Mucosa of stomach (tissue), 1 donor: ENCODE measurements around the gene NCKAP5.

Source experiments
- H3K27me3 ChIP-seq: one replicate; pipeline ENCODE4 v1.7.0; 2013; ENCODE audit warnings: mild to moderate bottlenecking, low read length; ENCODE audit not compliant: control insufficient read depth, insufficient read depth
- H3K36me3 ChIP-seq: one replicate; pipeline ENCODE4 v1.7.0; 2013; ENCODE audit warnings: low read length; ENCODE audit not compliant: control insufficient read depth, insufficient read depth
- H3K4me1 ChIP-seq: one replicate; pipeline ENCODE4 v1.7.0; 2013; ENCODE audit warnings: mild to moderate bottlenecking, low read length; ENCODE audit not compliant: control insufficient read depth, insufficient read depth
- H3K4me3 ChIP-seq: one replicate; pipeline ENCODE4 v1.7.0; 2013; ENCODE audit warnings: low read length
- H3K9ac ChIP-seq: one replicate; pipeline ENCODE4 v1.7.0; 2013; ENCODE audit warnings: mild to moderate bottlenecking, low read length, moderate library complexity
- H3K9me3 ChIP-seq: one replicate; pipeline ENCODE4 v1.7.0; 2013; ENCODE audit warnings: mild to moderate bottlenecking, low read length, moderate library complexity; ENCODE audit not compliant: control insufficient read depth
- donor health status: Pancreatic carcinoma.

Gene NCKAP5

GRCh38 chr2:132915812-132916549, 652.3 kb downstream of the NCKAP5 start:
- no peaks in the 10 kb centered on the region for H3K4me1 ChIP-seq
- H3K27me3 ChIP-seq = no peaks in the 10 kb centered on the region
- no peak overlapping the region for H3K9ac ChIP-seq
- no peaks in the 10 kb centered on the region for H3K36me3 ChIP-seq
- H3K9me3 ChIP-seq = no peaks in the 10 kb centered on the region
- no peak overlapping the region for H3K4me3 ChIP-seq

GRCh38 chr2:132911726-132912724, 656.2 kb downstream of the NCKAP5 start:
- H3K4me3 ChIP-seq = no peak overlapping the region
- H3K9me3 ChIP-seq = no peaks in the 10 kb centered on the region
- no peak overlapping the region for H3K9ac ChIP-seq
- no peaks in the 10 kb centered on the region for H3K36me3 ChIP-seq
- no peaks in the 10 kb centered on the region for H3K4me1 ChIP-seq
- no peaks in the 10 kb centered on the region for H3K27me3 ChIP-seq

GRCh38 chr2:132910432-132910831, 657.8 kb downstream of the NCKAP5 start:
- H3K9me3 ChIP-seq = no peaks in the 10 kb centered on the region
- H3K36me3 ChIP-seq = no peaks in the 10 kb centered on the region
- H3K4me3 ChIP-seq = no peak overlapping the region
- no peak overlapping the region for H3K9ac ChIP-seq
- H3K4me1 ChIP-seq = no peaks in the 10 kb centered on the region
- H3K27me3 ChIP-seq = no peaks in the 10 kb centered on the region

- no peaks in the 10 kb centered on the region for H3K4me1 ChIP-seq
- H3K36me3 ChIP-seq = no peaks in the 10 kb centered on the region
- no peak overlapping the region for H3K4me3 ChIP-seq
- no peak overlapping the region for H3K9ac ChIP-seq
- no peaks in the 10 kb centered on the region for H3K27me3 ChIP-seq
- no peaks in the 10 kb centered on the region for H3K9me3 ChIP-seq
Observed at GRCh38 chr2:132909427-132909826, 658.8 kb downstream of the NCKAP5 start.

GRCh38 chr2:132904142-132904842, 664.0 kb downstream of the NCKAP5 start:
- Histone ChIP-seq H3K4me1 (no peaks in the 10 kb centered on the region), H3K36me3 (no peaks in the 10 kb centered on the region), H3K9ac (no peak overlapping the region), H3K4me3 (no peak overlapping the region), H3K9me3 (no peaks in the 10 kb centered on the region), H3K27me3 (no peaks in the 10 kb centered on the region)

GRCh38 chr2:132902626-132903025, 665.6 kb downstream of the NCKAP5 start:
- Histone ChIP-seq H3K36me3 (no peaks in the 10 kb centered on the region), H3K9me3 (no peaks in the 10 kb centered on the region), H3K4me3 (no peak overlapping the region), H3K27me3 (no peaks in the 10 kb centered on the region), H3K9ac (no peak overlapping the region), H3K4me1 (no peaks in the 10 kb centered on the region)

- H3K36me3 ChIP-seq = no peaks in the 10 kb centered on the region
- H3K27me3 ChIP-seq = no peaks in the 10 kb centered on the region
- no peak overlapping the region for H3K9ac ChIP-seq
- no peaks in the 10 kb centered on the region for H3K9me3 ChIP-seq
- no peaks in the 10 kb centered on the region for H3K4me1 ChIP-seq
- H3K4me3 ChIP-seq = no peak overlapping the region
Observed at GRCh38 chr2:132901661-132902060, 666.6 kb downstream of the NCKAP5 start.

- Histone ChIP-seq H3K9me3 (no peaks in the 10 kb centered on the region), H3K4me3 (no peak overlapping the region), H3K36me3 (no peaks in the 10 kb centered on the region), H3K9ac (no peak overlapping the region), H3K4me1 (no peaks in the 10 kb centered on the region), H3K27me3 (no peaks in the 10 kb centered on the region)
Observed at GRCh38 chr2:132897111-132897510, 671.2 kb downstream of the NCKAP5 start.

GRCh38 chr2:132896073-132896472, 672.2 kb downstream of the NCKAP5 start:
- Histone ChIP-seq H3K4me3 (no peak overlapping the region), H3K27me3 (no peaks in the 10 kb centered on the region), H3K4me1 (no peaks in the 10 kb centered on the region), H3K9ac (no peak overlapping the region), H3K9me3 (no peaks in the 10 kb centered on the region), H3K36me3 (no peaks in the 10 kb centered on the region)

- no peaks in the 10 kb centered on the region for H3K36me3 ChIP-seq
- no peak overlapping the region for H3K4me3 ChIP-seq
Observed at GRCh38 chr2:132891498-132891897, 676.8 kb downstream of the NCKAP5 start.

GRCh38 chr2:132886574-132886973, 681.7 kb downstream of the NCKAP5 start:
- Histone ChIP-seq H3K9me3 (no peaks in the 10 kb centered on the region), H3K4me3 (no peak overlapping the region), H3K9ac (no peak overlapping the region), H3K27me3 (no peaks in the 10 kb centered on the region), H3K4me1 (no peaks in the 10 kb centered on the region), H3K36me3 (no peaks in the 10 kb centered on the region)

More at GRCh38 chr2:132891498-132891897, 676.8 kb downstream of the NCKAP5 start:
- no peaks in the 10 kb centered on the region for H3K27me3 ChIP-seq
- H3K9ac ChIP-seq = no peak overlapping the region
- no peaks in the 10 kb centered on the region for H3K4me1 ChIP-seq
- no peaks in the 10 kb centered on the region for H3K9me3 ChIP-seq

GRCh38 chr2:132884705-132885104, 683.6 kb downstream of the NCKAP5 start:
- no peak overlapping the region for H3K4me3 ChIP-seq
- no peak overlapping the region for H3K9ac ChIP-seq
- H3K9me3 ChIP-seq = no peaks in the 10 kb centered on the region
- H3K4me1 ChIP-seq = no peaks in the 10 kb centered on the region
- no peaks in the 10 kb centered on the region for H3K27me3 ChIP-seq
- no peaks in the 10 kb centered on the region for H3K36me3 ChIP-seq
